NCI-H774 (cell line): ENCODE results near the gene SP2.

ENCODE experiments used
- DNase-seq: peaks from one replicate; lab custom pipeline; 2025; lab: John Stamatoyannopoulos, UW

The SP2 gene

DNA sequence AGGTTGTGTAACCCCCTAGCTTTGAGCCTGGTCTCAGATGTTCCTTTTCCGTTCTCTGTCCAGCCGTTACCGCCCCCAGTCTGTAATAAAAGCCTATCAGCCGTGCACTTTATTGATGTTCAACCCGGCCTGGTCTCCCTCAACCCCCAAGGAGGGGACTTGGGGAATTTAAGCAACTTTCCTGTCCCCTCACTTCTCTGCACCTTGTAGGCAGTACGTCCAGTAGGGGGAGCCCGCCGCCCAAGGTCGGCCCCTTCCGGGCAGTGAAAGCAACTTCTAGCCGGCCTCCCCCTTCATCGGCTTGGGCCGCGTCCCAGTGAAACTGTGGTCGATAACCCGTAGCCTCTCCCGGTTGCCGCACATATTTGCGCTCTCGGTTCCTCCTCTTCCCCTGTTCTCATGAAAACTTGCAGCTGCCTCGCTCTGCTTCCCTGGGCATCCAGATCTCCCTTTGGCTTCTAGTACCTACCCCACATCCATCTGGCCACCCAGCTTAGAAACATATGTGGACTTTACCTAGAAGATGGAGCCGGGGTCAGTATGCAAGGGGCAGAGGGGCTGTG lies 53.2 kb downstream of the SP2 start:
- DNase-seq = peak; percentile 84

DNA sequence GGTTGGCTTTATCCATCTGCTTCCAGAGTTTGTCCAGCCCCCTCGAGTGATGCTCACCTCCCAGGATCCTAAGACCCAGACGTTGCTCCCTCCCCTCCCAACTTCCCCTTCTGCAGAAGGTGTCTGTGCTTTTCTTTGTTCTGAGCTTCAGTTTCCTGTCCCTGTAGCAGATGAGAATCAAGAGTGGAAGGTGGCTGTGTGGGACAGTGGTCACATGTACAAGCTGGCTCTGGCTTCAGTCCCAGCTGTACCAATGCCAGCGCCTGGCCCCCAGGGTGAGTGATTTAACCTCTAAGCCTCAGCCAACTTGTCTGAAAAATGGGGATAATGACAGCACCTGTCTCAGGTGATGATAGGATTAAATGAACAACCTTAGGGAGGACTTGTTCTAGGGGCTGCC lies 53.9 kb downstream of the SP2 start:
- DNase-seq = no peak

DNA sequence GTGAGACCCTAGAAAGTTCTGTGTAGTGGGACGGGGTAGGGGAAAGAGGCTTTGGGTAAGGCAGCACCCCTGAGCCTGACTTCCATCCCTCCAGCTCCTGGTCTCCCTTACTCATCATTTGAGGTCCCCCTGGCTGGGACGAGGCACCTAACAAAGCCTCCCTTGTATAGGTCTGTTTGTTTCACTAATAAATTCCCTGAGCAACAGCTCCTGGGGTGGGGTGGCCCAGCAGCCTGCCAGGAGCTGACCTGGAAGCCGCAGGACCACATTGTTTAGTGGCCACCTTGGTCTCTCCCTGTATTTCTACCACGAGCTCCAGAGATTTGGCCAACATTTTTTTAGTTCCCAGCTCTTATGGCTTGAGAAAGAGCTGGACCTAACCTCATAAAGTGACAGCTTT lies 54.4 kb downstream of the SP2 start:
- no peak for DNase-seq

DNA sequence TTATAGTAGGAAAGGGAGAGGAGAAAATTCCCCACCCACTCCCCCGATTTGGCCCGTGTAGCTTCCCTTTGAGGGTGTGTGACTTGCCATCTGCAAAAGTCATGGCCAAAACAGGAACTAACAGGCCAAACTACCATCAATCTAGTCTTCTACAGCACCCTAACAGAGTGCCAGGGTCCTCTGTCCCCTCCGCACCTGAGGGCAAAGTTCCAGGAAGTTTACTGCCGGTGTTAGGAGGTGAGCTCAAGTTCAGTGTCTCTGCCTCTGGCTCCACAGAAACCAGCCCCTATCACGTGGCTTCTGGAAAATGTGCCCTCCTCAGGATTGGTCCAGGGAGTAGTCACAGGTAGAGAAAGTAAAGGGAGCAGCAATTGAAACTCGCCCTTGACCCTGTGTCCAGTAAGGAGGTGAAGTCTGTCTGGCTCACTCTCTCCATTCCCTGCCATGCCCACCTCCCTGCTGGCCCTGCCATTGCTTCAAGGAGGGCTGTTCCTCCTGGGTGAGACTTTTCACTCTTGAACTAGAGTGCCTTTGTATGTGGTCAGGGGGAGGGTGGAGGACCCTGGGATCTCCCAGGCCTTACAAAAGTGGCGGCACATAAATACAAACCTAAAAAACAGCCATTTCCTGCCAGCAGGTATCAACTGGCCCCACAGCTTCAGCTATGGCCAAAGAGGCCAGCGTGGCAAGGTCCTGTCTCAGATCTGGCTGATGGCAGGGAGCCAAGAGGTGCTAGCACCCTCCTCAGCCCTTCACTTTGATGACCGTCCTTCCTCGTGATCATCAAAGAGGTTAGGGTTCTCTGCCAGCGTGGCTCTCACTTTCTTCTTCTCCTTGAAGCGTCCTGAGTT lies 56.4 kb downstream of the SP2 start:
- no peak for DNase-seq

DNA sequence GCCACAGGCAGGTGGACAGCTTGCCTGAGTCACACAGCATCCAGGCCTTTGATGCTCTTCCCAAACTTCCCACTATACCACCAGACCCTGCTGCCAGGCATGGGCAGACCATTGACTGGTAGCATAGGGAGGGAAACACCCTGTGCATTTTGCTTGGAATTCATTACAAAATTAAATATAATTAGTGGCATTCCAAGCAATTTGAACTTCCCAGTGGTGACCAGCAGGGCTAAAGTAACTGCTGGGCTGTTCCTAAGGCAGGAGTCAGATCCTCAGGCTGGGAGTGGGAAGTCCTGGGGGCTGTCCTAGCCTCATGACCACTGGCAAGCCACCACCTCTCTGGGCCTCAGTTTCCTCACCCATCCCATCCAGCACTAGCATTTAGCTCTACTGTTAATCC lies 57.9 kb downstream of the SP2 start:
- DNase-seq = no peak

DNA sequence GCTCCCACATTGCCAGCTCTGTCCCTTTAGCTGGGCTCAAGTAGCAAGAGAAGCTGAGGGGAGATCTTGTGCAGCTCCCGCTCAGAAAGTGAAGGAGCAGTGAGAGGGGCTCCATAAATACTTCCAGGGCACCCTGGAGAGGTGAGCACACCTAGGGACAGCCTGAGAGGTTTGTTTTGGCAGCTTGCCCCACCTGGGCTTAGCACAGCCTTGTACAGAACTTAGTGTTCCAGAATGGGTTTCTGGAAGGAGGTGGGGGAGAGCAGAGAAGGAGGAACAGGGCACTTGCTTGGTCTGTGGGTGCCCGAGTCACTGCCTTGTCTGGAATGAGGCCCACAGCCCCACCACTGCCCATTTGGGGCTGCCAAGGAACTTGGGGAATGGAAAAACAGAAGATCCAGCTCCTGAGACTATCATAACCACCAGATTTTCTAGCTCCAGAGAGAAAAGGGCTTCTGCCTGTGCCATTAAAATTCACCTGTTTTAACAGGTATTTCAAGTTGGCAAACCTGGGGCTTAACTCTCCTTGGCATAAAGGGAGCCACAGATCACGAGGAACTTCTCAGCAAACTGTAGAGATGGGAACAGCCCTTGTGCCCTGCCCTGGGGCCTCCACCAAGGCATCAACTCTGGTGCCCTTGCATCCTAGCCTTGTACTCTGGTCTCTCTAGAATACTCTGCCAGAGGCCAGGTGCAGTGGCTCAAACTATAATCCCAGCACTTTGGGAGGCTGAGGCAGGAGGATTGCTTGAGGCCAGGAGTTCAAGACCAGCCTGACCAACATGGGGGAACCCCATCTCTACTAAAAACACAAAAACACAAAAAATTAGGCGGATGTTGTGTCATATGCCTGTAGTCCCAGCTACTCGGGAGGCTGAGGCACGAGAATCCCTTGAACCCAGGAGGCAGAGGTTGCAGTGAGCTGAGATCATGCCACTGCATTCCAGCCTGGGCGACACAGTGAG lies 59.7 kb downstream of the SP2 start:
- no peak for DNase-seq

DNA sequence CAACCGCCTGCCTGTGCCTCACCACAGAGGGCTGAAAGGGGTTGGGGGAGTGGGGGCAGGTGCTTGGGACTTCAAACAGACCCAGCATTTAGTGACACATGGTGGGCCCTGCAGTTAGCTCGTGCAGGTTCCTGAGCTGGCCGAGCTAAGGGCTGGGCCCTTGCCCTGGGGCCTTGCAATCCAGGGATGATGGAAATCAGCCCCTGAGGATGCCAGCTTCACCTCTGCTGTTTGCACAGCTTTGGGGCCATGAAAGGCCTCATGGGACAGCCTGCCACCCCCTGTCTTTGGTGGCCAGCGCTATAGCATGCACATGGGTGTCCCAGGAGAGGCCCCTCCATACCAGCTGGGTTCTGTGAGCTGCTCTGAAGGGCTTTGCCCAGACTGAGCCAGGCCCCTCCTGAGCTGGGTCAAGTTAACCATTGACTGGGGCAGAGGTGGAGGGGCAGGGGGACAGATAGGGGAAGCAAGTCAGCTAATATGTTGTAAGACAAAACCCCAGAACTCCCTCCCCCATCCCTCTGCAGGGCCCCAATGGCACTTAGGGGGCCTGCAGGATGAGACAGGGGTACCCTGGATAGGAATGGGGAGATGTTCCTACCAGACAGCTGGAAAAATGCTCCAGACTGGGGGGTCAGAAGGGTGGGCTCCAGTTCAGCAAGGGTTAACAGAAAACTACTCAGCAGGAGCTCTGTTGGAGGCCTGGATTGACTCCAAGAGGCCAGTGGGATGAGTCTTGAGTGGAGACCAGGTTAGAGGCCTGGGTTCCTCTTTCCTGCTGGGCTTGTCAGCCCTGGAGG lies 61.0 kb downstream of the SP2 start:
- no peak for DNase-seq

DNA sequence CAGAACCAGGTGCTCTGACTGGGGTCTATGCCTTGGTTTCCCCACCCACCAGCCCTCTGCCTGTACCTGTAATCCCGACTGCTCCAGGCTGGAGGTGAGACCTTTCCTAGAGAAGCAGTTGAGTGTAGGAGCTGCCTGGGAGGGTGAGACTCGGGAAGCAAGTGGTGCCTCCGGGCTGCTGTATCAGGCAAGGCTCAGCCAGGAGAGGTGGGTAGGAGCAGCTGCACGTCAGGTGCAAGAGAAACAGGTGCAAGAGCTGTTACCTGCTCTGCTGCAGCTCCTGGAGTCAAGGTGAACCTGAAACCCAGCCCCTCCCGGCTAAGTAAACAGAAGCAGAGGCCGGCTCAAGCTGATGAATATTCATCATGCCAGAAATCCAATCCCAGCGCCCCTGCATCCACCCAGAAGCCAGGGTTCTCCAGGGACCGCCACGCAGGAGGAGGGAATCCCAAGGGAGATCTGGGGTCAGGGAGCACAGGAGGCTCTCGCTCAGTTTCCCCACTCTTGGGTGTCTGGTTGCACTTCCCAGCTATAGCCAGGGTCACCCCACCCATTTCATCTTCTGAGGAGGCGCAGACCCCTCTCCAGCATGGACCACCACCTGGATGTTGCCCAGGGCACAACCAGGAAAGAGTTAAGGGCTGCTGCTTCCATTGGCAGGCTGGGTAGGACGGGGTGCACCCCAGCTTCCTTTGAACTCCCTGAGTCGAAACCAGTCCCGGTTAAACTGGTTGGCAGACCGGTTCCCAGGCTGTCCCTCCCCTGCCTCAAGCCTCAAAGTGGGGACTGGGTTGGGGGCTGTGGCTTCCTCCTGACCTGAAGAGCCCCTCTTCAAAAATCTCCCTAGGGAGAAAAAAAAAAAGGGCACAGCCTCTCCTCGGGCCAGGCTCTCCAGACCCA lies 61.8 kb downstream of the SP2 start, which contains the start of gene PRR15L:
Gene PRR15L, minus strand, starts transcription at position 293 of the 900 bp plus-strand sequence. CDS start 4,649 bp downstream, outside the sequence.
- DNase-seq = peak; percentile 95

DNA sequence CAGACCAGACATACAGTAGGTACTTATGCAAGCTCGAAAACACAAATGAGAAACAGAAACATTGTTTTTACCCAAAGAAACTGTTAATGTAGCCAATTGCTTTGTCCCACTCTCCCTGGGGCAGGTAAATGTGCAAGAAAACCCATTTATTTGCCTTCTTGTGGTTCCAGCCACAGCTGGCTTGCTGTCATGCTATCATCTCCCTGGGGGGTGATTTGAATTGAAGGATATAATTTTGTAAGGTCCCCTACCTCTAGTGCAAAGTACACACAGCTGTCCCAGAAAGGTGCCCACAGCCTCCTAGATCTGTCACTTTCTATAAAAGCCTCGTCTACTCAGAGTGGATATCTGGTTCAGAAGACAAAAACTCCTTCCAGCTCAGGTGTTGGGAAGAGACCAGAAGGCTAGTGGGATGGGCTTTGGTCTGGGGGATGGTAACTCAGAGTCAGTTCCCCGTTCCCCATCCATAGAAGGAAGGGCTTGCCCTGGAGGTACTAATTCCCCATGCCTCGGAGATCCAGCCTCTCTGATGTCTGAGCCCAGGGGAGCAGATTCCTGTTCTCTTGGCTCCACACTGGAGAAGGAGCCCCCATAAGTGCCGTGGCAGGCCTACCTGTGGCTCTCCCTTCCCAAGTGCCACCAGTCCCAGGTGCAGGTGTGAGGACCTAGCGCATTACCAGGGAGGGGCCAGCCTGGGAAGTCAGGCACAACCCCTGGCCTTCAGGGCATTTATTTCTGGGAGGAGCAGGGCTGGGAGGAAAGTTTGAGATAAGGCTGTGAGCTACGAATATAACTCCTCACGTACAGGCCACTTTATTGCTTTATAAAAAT lies 64.0 kb downstream of the SP2 start:
- peak; percentile 65 for DNase-seq

DNA sequence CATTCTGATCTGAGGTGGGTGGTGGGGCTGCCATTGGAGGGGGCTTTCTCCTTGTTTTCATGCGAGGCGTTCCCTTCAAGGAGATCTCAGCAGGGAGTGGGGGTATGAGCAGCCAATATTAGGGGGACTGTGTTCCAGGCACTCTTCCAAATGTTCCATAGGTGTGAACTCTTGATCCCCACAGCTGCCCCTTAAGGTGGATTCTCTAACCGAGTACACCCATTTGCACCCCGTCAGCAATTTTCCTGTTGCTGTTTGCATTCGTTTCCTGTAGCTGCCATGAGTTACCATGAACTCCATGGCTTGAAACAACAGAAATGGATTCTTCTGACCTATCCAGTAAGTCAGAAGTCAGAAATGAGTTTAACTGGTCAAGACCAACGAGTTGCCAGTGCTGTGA lies 65.4 kb downstream of the SP2 start:
- DNase-seq = no peak

DNA sequence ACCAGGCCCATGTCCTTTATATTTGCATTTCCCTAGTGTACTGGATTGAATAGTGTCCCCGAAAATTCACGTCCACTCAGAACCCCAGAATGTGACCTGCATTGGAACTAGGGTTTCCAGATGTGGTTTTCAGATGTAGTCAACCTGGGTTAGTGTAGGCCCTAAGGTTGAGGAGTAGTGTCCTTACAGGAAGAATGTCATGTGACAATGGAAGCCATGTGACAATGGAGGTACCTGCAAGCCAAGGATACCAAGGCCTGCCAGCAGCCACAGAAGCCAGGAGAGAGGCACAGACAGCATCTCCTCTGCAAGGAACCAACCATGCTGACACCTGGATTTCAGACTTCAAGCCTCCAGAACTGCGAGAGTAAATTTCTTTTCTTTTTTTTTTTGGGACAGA lies 66.9 kb downstream of the SP2 start:
- DNase-seq = no peak

DNA sequence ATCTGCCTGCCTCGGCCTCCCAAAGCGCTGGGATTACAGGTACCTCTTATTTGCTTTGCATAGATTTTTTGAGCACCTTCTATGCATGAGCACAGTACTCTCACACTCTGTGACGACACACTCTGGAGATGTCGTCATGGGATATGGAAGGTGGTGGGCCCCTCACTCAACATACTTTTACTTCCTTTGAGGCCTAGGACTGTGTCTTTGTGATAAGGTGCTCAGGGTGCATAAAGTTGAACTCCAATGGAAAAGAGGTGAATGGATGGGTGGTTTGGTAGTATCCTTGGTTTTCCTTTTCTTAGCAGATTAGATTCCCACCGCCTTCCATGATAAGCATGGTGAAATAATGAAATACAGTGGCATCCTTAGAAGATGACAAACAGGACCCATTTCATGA lies 68.8 kb downstream of the SP2 start:
- no peak for DNase-seq

DNA sequence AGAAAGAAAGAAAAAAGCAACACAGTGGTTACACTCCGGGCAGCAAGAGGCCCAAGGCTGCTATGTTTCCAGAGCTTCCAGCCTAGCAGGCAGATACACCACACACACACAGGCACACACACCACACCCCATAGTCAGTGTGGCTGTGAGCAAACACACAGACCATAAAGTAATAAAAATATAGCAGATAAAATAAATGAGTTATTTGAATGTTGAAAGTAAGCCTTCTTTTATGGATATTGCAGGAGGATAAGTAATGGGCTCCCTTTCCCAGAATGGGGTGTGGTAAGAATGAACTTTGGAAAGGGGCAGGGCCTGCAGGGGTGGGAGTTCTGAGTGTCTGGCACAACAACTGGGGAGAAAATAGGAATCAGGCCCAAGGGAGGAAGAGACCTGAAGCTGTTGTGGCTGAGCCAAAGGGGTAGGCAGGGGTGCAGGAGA lies 70.1 kb downstream of the SP2 start:
- DNase-seq = no peak

DNA sequence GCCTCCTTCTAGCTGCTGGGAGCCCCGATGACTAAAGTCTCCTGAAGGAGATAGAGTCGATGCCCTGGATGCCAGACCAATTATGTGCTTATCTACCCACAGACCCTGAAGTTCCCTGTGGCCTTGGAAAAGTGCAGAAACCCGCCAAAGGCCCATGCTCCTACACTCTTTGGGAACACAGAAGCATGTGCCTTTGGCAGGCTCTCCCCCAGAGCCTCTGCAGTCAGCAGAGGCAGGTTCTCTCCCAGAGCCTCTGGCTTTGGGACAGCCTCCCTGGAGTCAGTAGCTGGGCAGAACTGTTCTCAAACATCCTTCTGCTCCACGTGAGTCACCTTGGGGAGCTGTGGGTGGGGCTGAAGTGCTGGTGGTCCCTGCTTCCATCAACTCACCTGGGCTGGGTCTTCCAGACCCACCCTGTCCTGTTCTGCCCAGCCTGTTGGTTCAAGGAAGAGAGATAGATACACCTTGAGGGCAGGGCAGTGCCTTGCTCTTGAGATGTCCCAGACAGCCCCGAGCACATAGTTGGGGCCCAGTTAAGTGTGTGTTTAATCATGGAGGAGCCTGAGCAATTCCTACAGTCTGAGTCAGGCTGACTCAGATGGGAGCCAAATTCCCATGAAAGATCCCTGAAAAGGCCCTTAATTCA lies 71.7 kb downstream of the SP2 start:
- no peak for DNase-seq

DNA sequence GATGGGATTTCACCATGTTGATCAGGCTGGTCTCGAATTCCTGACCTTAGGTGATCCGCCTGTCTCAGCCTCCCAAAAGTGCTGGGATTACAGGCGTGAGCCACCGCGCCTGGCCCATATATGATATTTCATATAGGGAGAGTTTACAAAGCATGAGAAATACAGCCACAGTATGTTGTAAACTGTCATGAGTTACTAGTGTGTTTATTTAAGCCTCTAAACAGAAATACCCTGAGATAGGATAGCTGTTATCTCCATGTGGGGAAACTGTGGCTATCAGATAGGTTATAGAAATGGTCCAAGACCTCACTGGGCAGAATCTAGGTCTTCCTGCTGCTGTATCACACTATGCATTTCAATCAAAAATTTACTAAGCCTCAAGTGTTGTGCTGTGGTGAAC lies 72.8 kb downstream of the SP2 start:
- no peak for DNase-seq

DNA sequence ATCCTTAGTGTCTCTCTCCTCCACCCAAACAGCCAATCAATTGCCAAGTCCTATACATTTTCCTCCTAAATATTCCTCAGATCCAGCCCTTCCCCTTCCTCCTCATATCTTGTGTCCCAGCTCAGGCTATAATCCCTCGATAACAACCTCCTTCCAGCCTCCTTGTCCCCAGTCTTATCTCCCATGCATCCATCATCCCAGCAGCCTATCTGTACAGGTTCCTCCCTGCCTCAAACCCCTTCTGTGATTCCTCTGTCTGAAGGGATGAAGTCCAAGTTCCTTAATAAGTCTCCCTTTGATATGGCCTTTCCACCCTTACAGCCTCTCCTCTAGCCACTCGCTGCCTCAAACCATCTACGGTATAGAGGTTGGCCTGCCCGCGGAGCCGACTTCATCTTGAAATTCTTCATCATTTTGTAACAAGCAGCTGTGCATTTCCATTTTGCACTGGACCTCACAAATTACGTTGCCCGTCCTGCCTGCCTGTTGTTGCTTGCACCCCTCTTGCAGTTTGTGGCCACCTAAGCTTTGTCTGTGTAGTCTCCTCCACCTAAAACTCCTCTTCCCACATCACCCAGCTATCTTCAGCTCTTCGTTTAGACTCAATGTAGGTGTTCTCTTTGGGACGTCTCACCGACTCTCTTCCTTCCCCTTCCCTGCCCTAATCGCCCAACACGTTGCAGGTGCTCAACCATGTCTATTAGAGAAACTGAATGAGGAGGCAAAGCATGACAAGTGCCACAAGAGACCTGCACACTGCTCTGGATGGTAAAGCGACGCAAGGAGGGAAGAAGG lies 74.1 kb downstream of the SP2 start:
- no peak for DNase-seq

DNA sequence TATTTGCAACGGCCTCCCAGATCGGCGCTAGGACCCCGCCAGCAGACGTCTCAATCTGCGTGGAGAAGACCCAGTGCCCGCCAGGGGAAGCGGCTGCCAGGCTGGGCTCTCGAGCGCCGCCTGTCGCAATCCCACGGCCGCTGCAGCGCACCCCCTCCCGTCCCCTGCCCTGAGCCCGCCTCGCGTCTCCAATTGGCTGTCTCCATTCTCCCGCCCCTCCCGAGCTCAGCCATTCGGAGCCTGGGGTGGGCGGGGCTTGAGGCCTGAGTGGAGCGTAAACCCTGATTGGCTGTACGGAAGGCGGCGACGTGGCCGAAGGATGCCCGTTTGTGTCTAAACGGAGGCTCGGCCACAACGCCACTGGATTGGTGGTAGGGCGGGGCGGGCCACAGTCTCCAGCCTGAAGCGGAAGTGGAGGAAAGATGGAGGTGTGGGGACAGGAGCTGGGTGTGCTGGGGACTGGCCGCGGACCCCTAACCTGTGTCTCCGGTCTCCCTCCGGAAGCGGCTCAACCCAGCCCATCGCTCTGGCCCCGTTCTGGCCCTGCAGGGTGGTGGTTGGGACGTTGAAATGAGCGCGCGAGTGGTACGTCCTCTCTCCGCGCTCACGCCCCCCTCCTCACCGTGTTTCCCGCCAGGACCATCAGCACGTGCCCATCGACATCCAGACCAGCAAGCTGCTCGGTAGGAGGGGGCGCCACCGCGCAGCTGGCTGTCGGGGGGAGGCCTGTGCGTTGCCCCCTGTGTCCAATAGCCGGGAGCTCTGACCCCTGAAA lies 74.9 kb downstream of the SP2 start, which contains the start of gene CDK5RAP3:
Gene CDK5RAP3, plus strand, starts transcription at position 389 of the 775 bp plus-strand sequence. Its CDS starts 34 bp downstream, at position 423.
- DNase-seq = peak; percentile 100
